Ramos (cell line): ENCODE results near the gene PLD1.

Experiments
- in situ Hi-C: fragments of 300-500 bp; cut with MboI; formaldehyde crosslinking; loops from one replicate; pipeline ENCODE4 v1.14.3; 2022; ENCODE audit warnings: low sequenced_read_pairs; ENCODE audit not compliant: unreplicated experiment

PLD1 gene

DNA sequence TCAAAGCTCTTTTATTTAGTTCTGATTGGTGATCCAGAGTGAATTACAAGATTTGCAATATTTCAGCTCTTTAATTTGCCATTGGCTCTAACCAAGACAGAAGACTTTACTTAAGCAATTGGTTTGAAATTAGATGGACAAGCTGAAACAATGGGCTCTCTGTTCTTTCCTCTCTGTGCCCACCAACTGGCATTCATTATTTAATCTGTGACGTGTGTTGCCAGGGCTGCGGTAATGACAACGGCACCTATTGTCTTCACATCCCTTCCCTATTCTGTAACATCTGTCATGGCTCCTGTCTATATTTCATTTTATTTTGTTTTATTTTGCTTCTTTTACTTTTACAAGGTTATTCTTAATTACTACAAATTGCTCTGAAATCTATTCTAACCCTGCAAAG lies 33.9 kb downstream of the PLD1 start:
- in situ Hi-C loops = no loop called here

DNA sequence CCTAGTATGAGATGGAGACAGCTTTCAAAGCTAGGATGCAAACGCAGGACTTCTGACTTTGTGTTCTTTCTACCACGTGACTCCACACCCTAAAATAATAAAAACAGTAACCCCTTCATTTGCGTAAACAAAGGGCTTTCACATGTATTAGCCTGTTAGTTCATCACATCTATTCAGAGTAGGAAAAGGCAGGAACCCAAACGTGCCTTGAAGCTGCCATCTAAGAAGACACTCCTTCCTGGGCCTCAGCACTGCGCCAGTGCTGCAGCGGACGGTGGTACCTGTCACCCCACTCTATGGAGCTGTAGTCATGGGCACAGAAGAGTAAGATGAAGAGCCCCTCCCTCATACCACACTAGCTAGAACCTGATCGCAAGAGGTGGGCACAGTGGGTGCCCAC lies 34.3 kb downstream of the PLD1 start:
- in situ Hi-C loops = no loop called here

DNA sequence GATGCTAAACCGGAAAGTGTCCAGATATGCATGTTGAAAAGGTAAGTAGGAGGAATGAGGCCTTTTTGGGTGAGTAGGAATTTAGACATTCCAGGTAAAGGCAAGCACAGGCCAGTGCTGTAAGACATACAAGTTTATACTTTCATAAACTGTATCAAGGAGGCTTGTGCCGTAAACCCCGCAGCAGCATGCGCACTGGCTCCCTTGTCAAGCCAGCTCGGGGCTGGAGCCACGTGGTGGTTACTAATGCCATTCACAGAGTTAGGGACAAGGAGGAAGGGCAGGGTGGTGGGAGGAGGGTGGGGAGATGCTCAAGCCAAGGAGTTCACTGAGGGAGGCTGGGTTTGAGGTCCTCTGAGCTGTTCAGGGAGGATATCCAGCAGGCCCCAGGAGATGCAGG lies 35.8 kb downstream of the PLD1 start:
- in situ Hi-C loops = no loop called here

GRCh38 chr3:171772427-171773056 lies 37.7 kb downstream of the PLD1 start:
- in situ Hi-C loops = no loop called here

DNA sequence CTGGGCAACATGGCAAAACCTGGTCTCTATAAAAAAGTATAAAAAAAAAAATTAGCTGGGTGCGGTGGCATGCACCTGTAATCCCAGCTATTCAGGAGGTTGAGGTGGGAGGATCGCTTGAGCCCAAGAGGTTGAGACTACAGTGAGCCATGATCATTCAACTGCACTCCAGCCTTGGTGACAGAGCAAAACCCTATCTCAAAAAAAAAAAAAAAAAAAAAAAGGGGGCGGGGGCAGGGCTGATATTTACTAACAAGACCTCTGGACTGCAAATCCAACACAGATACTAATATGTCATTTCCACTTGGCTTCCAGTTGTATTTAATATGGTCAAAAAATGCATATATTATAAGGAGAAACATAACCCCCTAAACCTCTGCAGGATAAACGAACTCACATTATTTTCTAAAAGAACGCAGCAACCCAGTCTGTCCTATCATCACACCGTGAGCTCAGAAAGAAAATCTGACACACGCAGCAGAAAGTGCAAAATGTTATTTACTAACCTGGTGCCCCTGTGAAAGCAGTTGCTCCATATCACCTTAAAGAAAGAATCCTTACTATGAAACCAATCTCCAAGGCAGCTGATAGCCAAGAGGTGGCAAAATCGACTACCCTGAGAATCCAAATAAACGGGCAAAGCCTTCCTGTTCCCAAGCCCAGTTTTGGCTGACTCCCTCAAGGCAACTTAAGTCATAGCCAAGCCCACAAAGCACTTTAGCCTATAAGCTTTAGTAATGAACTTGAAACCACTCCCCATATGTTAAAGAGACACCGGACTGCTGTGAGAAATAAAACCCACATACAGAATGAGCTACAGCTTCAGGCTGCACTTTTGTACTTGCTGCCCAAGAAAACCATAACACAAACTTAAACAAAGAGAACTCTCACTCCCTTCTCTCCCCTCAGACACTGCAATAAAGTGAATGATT lies 39.3 kb downstream of the PLD1 start:
- in situ Hi-C loops = no loop called here

DNA sequence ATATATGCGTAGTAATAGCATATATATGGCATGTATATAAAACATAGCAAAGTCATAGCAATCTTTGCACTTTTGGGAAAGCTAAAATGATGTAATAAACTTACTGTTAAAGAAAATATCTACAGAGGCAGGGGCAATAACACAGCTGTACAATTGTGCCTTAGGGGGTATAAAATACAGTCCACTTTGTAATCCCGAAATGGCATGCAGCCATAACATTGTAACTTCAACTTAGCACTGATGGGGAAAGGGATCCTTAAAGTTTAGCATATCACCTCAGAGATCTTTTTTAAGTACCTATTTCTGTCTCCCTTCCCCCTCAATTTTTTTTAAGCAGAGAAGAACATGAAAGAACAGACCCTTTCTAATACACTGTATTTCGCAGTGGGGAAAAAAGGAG lies 40.8 kb downstream of the PLD1 start:
- in situ Hi-C loops = no loop called here

DNA sequence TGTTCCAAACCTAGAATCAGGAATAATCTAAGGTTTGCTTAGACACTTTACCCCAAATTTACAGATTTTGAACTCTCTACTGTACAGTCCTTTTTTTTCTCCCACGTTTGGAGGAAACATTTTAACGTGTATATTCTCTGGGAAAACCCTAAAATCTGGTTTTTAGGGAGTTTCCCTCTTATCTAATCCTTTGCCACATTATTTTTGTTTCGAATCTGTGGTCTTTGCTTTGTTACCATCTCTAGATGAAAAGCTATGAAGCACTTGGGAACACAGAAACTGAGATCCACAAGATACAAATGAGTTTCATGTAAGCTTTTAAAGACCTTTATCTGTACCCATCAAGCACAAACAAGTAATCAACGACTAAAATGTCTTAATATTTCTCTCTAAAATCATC lies 41.3 kb downstream of the PLD1 start:
- in situ Hi-C loops = no loop called here

- in situ Hi-C loops = no loop called here
These were observed 41.9 kb downstream of the PLD1 start for GRCh38 chr3:171768281-171768900.

- in situ Hi-C loops = no loop called here
These were observed 44.8 kb downstream of the PLD1 start for GRCh38 chr3:171765511-171765887.

DNA sequence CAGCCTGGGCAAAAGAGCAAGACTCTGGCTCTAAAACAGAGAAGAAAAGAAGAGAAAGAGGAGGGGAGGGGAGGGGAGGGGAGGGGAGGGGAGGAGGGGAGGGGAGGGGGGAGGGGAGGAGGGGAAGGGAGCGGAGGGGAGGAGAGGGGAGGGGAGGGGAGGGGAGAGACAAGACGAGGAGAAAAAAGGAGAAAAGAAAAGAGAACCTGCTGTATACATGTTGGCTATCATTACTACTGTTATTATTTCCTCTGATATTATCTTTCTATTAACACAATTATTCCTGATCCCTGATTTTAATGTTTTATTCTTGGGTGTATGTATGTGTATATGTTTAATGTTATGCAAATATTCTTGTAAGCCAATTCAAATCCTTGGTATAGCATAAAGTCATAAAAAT lies 46.9 kb downstream of the PLD1 start:
- in situ Hi-C loops = no loop called here

GRCh38 chr3:171760477-171760876 lies 49.8 kb downstream of the PLD1 start:
- in situ Hi-C loops = no loop called here

GRCh38 chr3:171758109-171758508 lies 52.2 kb downstream of the PLD1 start:
- in situ Hi-C loops = no loop called here

GRCh38 chr3:171757361-171758034 lies 52.8 kb downstream of the PLD1 start:
- in situ Hi-C loops = no loop called here

DNA sequence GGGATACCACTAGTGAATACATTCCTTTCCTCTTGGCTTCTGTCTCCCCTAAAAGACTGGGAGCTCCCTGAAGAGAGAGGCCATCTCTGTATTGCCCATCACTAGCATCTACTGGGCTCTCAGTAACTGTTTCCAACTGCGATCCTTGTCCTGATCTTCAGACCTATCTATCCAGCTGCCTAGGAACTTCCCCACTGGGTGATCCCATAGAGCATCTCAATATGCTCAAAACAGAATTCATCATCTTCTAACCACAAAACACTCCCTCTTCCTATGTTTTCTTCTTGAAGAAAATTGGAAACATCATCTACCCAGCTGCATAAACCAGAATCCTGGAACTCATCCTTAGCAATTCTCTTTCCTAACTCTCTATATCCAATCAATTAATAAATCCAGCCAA lies 54.6 kb downstream of the PLD1 start:
- in situ Hi-C loops = no loop called here

DNA sequence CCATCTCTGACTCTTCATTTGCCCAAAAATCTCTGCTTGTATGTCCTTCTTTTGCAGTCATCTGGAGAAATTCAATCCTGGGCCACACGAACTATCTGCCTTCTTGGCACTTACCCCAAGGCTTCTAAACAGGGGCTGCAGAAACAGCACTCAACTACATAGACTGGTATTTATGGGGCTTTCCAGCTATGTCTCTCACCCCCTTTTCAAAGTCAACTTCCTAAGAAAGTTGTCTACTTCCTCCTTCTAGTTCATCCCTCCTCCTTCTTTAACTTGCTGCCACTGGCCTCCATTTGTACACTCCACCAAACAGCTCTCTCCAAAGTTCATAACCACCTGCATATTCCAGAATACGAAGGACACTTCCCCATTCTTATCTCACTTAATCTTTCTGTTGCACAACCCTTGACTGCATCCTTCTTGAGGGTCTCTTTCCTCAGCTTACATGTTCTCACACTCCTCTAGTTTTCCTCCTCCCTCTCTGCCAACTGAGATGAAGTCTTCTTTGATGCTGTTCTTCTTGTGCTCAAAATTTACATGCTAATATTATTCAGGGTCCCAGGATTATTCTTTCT lies 55.2 kb downstream of the PLD1 start:
- in situ Hi-C loops = no loop called here

DNA sequence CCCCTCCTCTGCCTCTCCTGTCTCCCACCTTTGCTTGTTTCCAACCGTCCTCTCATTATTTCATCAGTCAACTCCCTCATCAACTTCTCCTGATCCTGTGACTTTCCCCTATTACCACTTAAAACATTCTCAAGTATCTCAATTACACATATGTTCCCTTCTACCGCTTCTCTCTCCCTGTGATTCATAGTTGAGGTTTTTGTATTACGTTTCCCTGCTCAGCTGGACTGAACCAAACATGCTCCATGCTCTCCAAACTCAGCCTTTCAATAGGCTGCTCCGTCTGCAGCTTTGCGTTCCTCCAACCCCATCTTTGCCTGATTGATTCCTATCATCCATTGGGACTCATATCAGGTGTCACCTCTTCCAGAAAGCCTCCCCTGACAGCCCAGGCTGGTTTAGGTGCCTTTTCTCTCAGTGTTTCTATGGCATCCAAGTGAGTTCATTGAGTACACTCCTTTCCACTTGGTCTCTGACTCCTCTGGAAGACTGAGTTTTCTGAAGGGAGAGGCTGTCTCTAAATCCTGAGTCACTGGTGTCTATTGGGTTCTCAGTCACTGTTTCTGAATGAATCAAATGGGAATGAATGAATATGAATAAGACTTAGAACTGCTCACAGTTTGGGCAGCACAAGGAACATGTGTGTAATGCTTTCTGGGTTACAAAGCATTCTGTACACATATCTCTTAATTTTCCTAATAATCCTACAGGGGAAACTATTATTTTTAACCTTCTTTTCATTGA lies 56.4 kb downstream of the PLD1 start:
- in situ Hi-C loops = no loop called here

DNA sequence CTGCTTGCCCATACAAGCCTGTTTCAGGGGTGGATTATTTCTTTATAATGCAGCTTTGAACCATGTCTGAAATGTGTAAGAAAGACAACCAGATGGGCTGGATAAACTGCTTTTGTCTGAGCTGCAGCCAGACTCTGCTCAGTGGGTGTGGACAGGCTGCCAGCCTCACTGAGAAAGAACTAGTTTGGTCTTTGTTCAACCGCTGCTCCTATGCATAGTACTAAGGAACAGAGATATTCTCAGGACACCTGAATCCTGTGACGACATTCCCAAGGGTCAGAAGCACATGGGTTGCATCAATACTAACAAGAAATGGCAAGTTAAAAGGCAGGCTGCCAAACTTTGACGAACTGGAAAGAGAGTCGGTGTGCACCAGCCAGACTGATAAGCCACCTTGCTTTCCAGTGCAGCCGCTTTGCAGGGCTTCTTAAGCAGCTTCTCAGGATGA lies 57.2 kb downstream of the PLD1 start:
- in situ Hi-C loops = no loop called here

- in situ Hi-C loops = no loop called here
These were observed 58.0 kb downstream of the PLD1 start for GRCh38 chr3:171752329-171752728.

DNA sequence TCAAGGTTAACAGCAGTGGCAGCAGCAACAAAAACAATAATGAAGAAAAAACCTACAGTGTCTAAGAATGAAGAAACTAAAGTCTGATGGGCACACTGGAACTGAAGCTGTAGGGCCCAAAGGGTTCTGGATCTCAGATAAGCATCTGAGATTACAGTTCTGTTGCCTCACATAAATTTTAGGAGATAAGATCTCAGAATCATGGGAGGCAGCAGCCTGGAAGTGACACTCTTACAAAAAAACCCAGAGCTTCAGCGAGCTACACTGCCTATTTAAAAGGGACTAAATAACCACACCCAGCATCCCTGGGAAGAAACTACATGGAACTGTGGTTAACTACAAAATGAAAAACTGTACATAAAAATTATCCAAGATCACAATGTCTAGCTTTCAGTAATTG lies 61.2 kb downstream of the PLD1 start:
- in situ Hi-C loops = no loop called here
